Transverse colon (tissue), 4 donors: ENCODE results near the gene RAB6D. TPM values are rescaled to one million over a fixed set of nuclear protein-coding genes. Genes with fewer than 3 reads are reported as not detected.
A peak's percentile ranks its signal among the peaks of the same experiment; 100 is the strongest.
"Not testable (repeated sequence)": the region's sequence is repeated elsewhere in the genome, so short reads cannot be mapped to it uniquely, and the experiment has no call there.

Source experiments
- DNase-seq: peaks from one replicate; pipeline ENCODE4 v3.0.0-alpha.2; 2019
- H3K27ac ChIP-seq, 4 donors: fragments of 200-600 bp; sonication (generic); 2 replicates each; pipeline ENCODE4 v1.5.1; 2016 to 2018; ENCODE audit warnings: inconsistent platforms in 4 of 4
- H3K27me3 ChIP-seq: fragments of 200-600 bp; sonication (generic); 2 replicates; pipeline ENCODE4 v1.5.1; 2017; ENCODE audit warnings: inconsistent platforms
- H3K36me3 ChIP-seq, 4 donors: fragments of 200-600 bp; sonication (generic); 2 replicates each; pipeline ENCODE4 v1.5.1; 2017 to 2019; ENCODE audit warnings: inconsistent platforms in 4 of 4
- H3K4me1 ChIP-seq, 4 donors: fragments of 200-600 bp; sonication (generic); 2 replicates each; pipeline ENCODE4 v1.5.1; 2017 to 2020; ENCODE audit warnings: inconsistent platforms in 4 of 4
- H3K4me3 ChIP-seq, 4 donors: fragments of 200-600 bp; sonication (generic); 1 replicate in 1 of 4; 2 replicates in 3 of 4; pipeline versions ENCODE4 v1.5.1 to v1.6.1; 2017 to 2019; ENCODE audit warnings: inconsistent platforms in 4 of 4
- H3K9me3 ChIP-seq, 2 donors: fragments of 200-600 bp; sonication (generic); 2 replicates each; pipeline ENCODE4 v1.5.1; 2017 to 2019; ENCODE audit warnings: inconsistent platforms in 2 of 2
- EP300 ChIP-seq: sonication (generic); formaldehyde crosslinking; IDR thresholded peaks from one replicate; pipeline ENCODE4 v1.6.1; 2017; ENCODE audit warnings: antibody characterized with exemption, low read depth
- POLR2A ChIP-seq: fragments of 450-650 bp; IDR thresholded peaks from one replicate; pipeline ENCODE4 v1.6.1; 2016; ENCODE audit warnings: antibody characterized with exemption, mild to moderate bottlenecking, moderate library complexity
- POLR2AphosphoS5 ChIP-seq, 3 donors: sonication (generic); formaldehyde crosslinking; IDR thresholded peaks; one replicate each; pipeline ENCODE4 v1.6.1; 2016; ENCODE audit warnings: antibody characterized with exemption in 3 of 3
- WGBS, 2 donors: methylation state at CpG; one replicate each; pipeline ENCODE4 v1.1.5; 2018; ENCODE audit warnings: low coverage in 1 of 2; 5-methylcytosine and 5-hydroxymethylcytosine counted together
- in situ Hi-C, 4 donors: fragments of 200-750 bp; cut with MboI; loops; one replicate each; pipeline versions ENCODE4 v1.15.0 to v1.15.1; 2017; ENCODE audit warnings: low sequenced_read_pairs in 3 of 4, low pct_ligation_motif_present in 1 of 4, low pct_unique_long_range_greater_than_20kb in 1 of 4
- intact Hi-C: fragments of 100-400 bp; cut with DNase I; formaldehyde crosslinking; loops from one replicate; pipeline ENCODE4 v1.15.1; 2023; ENCODE audit warnings: low total_unique reads
- total RNA-seq, 4 donors: library from RNA; depleted of rRNA; stranded (reverse); fragments of >200 nt; gene quantifications; one replicate each; pipeline ENCODE4 v1.1.0, GENCODE V29; 2016
- TF ChIP-seq, protein P1 (sequence below), 5 experiments: fragments of 200-600 bp in 3 of 5; fragments of 450-650 bp in 2 of 5; sonication (generic) in 3 of 5; IDR thresholded peaks; 1 replicate in 2 of 5; 2 replicates in 3 of 5; pipeline ENCODE4 v1.5.1; 2016 to 2017; ENCODE audit warnings: antibody characterized with exemption in 5 of 5, inconsistent platforms in 3 of 5, mild to moderate bottlenecking in 2 of 5, moderate library complexity in 1 of 5

RAB6D gene
- total RNA-seq, 4 donors from 2014 or later = 1.00 to 2.5 (median 2.0) TPM

DNA sequence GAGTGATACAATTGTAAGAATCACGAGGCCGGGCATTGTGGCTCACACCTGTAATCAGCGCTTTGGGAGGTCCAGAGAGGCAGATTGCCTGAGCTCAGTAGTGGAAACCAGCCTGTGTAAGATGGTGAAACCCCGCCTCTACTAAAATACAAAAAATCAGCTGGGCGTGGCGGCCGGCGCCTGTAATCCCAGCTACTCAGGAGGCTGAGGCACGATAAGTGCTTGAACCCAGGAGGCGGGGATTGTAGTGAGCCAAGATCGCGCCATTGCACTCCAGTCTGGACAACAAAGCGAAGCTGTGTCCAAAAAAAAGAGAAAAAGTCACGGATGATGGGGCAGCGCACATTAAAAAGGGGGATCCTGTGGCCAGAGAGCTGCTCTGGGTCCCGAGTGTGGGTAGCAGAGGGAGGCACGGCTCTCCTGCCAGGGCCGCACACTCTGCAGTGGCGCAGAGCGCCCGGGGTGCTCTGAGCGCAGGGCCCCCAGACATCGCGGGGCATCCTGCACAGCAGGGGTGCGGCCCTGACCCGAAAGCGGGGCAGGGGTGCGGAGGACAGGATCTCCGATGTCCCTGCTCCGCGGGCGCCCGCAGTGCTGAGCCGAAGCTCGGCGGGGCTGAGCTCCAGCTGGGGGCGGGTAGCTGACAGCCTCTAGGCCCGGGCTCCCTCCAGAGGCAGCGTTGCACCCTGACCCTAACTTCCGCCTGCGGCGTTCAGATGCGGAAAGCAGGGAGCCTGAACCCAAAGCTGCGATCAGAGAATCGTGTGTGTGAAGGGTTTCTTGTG lies 30.4 kb upstream of the RAB6D start:
- Histone ChIP-seq H3K27me3 (peaks cover 4% of the 10 kb centered on the region), H3K4me1 (no peaks in the 10 kb centered on the region), H3K27ac (no peak overlapping the region), H3K4me3 (peak overlapping the region in 3 of 4 donors; percentile 24 to 46 (median 26)), H3K36me3 (no peaks in the 10 kb centered on the region), H3K9me3 (no peaks in the 10 kb centered on the region)
- DNase-seq = peak; percentile 66
- intact Hi-C loops = no loop called here
- WGBS, 2 donors = 23 to 25% methylated on average over 3 to 43 of the region's 45 CpGs
- TF ChIP-seq EP300 (no peak), POLR2A (no peak), POLR2AphosphoS5 (IDR thresholded peaks at IDR 0.05) (no peak)
- TF ChIP-seq, protein P1, sequence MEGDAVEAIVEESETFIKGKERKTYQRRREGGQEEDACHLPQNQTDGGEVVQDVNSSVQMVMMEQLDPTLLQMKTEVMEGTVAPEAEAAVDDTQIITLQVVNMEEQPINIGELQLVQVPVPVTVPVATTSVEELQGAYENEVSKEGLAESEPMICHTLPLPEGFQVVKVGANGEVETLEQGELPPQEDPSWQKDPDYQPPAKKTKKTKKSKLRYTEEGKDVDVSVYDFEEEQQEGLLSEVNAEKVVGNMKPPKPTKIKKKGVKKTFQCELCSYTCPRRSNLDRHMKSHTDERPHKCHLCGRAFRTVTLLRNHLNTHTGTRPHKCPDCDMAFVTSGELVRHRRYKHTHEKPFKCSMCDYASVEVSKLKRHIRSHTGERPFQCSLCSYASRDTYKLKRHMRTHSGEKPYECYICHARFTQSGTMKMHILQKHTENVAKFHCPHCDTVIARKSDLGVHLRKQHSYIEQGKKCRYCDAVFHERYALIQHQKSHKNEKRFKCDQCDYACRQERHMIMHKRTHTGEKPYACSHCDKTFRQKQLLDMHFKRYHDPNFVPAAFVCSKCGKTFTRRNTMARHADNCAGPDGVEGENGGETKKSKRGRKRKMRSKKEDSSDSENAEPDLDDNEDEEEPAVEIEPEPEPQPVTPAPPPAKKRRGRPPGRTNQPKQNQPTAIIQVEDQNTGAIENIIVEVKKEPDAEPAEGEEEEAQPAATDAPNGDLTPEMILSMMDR (IDR thresholded peaks at IDR 0.05) = peak in 3 of 5 experiments; percentile 14 to 50 (median 29)
- in situ Hi-C loops = no loop called here

DNA sequence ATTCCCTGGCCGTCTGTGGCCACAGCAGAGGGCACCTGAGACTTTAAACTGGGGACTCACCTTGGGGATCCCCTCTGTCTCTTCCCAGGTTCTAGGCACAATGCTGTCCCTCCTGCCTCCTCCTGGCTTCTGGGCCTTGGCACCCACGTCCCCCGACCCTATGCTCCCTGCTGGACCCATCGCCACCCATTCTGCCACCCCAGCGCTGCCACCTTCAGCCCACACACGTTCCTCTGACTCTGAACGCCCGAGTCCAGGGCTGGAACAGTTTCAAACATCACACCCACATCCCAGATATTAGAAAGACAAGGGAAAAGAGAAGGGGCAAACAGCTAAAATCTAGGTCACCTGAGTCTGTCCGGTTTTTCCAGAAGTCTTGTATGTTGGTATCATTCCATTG lies 28.0 kb upstream of the RAB6D start:
- intact Hi-C loops, H3K36me3 ChIP-seq, H3K4me1 ChIP-seq, H3K9me3 ChIP-seq, in situ Hi-C loops, H3K27me3 ChIP-seq, H3K4me3 ChIP-seq, H3K27ac ChIP-seq, DNase-seq: not testable (repeated sequence)
- WGBS, 2 donors = 68% methylated on average over 9 of the region's 9 CpGs; no CpG with 5 or more reads in 1 of the 2 donors

DNA sequence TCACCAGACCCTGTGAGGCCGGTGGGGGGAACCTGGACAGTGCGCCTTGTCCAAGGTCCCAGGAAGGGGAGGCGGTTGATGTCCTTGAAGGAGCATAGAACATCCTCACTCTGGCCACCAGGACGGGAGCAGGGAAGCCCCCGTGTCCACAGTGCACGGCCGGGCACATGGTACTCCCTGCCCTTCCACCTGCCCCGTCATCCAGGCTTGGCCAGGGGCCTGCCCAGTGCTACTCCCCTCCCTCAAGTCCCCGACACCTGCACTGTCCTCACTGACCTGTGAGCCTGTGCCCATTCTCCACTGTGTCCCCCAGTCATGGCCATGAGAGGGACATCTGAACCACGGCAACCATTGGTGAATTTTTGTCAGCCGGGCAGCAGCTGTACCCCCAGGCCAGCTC lies 27.5 kb upstream of the RAB6D start:
- H3K9me3 ChIP-seq, intact Hi-C loops, H3K27me3 ChIP-seq, H3K27ac ChIP-seq, H3K4me1 ChIP-seq, DNase-seq, H3K4me3 ChIP-seq, in situ Hi-C loops, H3K36me3 ChIP-seq: not testable (repeated sequence)
- WGBS, 2 donors = 91 to 100% methylated on average over 2 to 11 of the region's 11 CpGs

DNA sequence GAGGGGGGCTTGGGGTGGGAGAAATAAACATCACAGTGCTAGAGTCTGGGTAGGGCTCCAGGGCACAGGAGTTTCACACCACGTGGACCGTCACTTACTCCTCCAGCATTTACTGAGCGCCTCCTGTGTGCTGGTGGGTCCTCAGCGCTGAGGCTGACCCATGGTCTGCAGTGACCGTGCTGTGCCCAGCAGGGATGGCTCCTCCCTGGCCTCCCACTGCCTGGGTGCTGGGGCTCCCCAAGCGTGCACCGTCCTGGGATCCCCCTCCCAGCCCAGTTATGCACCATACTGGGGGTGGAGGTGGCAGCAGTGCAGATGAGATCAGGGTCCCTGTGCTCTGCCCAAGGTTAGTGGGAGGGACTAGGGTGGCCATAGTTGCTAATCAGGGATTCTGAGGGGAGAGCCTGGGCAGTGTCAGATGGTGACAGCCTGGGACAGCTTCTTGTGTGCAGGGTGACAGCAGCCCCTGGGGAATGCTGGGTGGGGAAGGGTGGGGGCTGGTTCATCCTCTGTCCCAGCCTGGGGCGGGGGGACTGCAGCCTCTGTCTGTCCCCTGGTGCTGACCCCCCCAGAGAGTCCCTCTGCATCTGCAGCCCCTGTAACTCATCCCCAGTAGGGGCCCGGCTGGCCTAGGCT lies 26.6 kb upstream of the RAB6D start:
- H3K27ac ChIP-seq, H3K4me1 ChIP-seq, H3K9me3 ChIP-seq, H3K4me3 ChIP-seq, H3K36me3 ChIP-seq, H3K27me3 ChIP-seq, intact Hi-C loops, in situ Hi-C loops, DNase-seq: not testable (repeated sequence)
- WGBS, 2 donors = 74 to 100% methylated on average over 1 to 8 of the region's 9 CpGs

DNA sequence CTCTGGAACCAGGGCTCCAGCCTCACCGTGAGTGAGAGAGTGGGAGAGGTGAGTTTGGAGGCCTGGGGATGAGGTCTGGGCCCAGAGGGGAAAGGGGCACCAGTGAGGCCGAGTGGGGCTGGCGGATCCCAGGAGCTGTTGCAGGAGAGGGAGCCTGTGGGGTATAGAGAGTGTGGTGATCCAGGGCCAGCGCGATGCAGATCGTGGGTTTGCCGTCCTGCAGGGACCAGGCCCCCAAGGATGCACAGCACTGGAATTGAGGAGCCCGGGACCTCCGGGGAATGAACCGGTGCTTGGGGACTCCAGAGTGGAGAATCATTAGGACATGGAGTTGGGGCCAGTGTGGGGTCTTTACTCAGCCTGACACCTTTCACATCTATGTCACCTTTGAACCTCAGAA lies 25.7 kb upstream of the RAB6D start:
- WGBS, 2 donors = 89 to 100% methylated on average over 2 to 10 of the region's 10 CpGs
- H3K4me3 ChIP-seq = no peak overlapping the region
- intact Hi-C loops = no loop called here
- in situ Hi-C loops = no loop called here
- DNase-seq = no peak
- H3K27ac ChIP-seq = no peak overlapping the region
- H3K36me3 ChIP-seq = no peaks in the 10 kb centered on the region
- H3K27me3 ChIP-seq = peaks cover 3% of the 10 kb centered on the region
- H3K9me3 ChIP-seq = no peaks in the 10 kb centered on the region
- H3K4me1 ChIP-seq = no peaks in the 10 kb centered on the region
- TF ChIP-seq POLR2AphosphoS5 (IDR thresholded peaks at IDR 0.05) (no peak), POLR2A (no peak), EP300 (no peak)
- TF ChIP-seq, protein P1 (IDR thresholded peaks at IDR 0.05) = no peak

DNA sequence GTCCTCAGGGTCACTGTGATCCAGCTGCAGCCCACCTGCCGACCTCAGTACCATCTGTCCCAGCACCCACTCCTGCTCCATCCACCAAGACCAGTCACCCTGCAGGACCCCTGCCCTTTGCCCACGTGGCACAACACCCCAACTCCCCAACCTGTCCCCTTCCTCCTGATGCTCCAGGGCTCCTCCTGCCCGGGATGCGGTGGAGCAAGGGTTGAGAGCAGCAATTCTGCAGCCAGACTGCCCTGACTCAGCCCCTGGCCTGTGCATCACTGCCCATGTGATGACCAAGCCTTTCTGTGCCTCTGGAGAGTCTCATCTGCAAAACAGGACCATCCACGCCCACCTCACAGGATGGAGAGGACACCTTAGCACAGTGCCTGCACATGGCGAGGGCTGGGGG lies 24.9 kb upstream of the RAB6D start:
- H3K27me3 ChIP-seq, H3K27ac ChIP-seq, in situ Hi-C loops, H3K4me3 ChIP-seq, H3K36me3 ChIP-seq, intact Hi-C loops, DNase-seq, H3K4me1 ChIP-seq, H3K9me3 ChIP-seq: not testable (repeated sequence)
- 61% methylated on average over 5 of the region's 6 CpGs; no CpG with 5 or more reads in 1 of the 2 donors for WGBS, 2 donors

DNA sequence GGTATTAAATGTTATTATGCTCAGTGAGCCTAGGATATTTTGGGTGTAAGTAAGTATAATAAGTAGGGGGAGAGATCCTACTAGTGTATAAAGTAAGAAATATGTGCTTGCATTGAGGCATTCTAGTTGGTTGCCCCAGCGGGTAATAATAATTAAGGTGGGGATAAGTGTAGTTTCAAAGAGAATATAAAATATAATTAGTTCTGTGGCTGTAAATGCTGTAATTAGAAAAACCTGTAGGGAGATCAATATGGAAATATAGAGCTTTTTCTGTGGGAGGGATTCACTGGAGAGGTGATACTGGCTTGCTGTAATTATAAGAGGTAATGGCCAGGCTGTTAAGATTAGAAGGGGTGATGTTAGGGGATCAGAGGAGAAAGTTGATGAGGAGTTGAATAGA lies 9.1 kb upstream of the RAB6D start:
- H3K36me3 ChIP-seq, intact Hi-C loops, DNase-seq, H3K9me3 ChIP-seq, H3K27me3 ChIP-seq, H3K4me1 ChIP-seq, H3K4me3 ChIP-seq, H3K27ac ChIP-seq: not testable (repeated sequence)
- 82 to 95% methylated on average over 1 of the region's 1 CpG for WGBS, 2 donors
- in situ Hi-C loops = loop anchor here in 2 of 4 donors (5.0 to 25.0 kb wide), 2 partner anchors 1086 to 1096 kb away; no protein-coding TSS in a partner anchor
